OCI-LY3 (cell line): ENCODE results near the gene ANKRD31.

ENCODE experiments used
- EZH2phosphoT487 ChIP-seq: fragments of 200-600 bp; shearing (Covaris generic); IDR thresholded peaks from 2 replicates; pipeline ENCODE4 v1.6.1; 2018; ENCODE audit warnings: antibody characterized with exemption, mixed run types, low read depth
- TF ChIP-seq, protein P1 (sequence below): fragments of 200-600, 300-600 bp; sonication (generic); IDR thresholded peaks from 2 replicates; pipeline ENCODE4 v1.5.1; 2014; ENCODE audit warnings: antibody characterized with exemption, low read length, low read depth

DNA sequence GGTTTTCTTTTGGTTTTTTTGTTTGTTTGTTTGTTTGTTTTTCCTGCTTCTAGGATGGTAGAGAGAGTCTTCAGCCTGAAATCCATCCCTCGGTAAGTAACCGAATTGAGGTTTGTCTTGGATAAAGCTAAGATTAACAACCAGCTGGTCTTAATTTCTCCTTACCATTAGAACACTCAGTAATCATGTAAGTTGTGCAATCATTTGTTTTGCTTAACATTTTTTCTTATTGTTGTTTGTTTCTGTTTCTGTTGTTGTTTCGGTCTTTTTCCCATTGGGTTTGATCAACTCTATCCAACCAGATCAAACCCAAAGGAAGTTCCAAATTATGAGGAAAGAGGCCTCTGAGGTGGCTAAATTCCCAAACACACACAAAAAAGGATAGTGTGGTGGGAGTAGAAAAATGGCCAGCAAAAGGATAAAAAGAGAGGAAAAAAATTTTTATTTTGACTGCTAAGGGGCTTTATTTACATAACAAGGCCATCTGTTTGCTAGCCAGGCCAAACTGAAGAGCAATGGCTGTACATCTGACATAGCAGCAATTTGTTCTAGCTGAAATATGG, 49.6 kb upstream of the ANKRD31 start:
- TF ChIP-seq, protein P1, sequence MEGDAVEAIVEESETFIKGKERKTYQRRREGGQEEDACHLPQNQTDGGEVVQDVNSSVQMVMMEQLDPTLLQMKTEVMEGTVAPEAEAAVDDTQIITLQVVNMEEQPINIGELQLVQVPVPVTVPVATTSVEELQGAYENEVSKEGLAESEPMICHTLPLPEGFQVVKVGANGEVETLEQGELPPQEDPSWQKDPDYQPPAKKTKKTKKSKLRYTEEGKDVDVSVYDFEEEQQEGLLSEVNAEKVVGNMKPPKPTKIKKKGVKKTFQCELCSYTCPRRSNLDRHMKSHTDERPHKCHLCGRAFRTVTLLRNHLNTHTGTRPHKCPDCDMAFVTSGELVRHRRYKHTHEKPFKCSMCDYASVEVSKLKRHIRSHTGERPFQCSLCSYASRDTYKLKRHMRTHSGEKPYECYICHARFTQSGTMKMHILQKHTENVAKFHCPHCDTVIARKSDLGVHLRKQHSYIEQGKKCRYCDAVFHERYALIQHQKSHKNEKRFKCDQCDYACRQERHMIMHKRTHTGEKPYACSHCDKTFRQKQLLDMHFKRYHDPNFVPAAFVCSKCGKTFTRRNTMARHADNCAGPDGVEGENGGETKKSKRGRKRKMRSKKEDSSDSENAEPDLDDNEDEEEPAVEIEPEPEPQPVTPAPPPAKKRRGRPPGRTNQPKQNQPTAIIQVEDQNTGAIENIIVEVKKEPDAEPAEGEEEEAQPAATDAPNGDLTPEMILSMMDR = no peak
- no peak for TF ChIP-seq EZH2phosphoT487
